ENCODE data around the gene FFAR4. TPM values are rescaled to one million over a fixed set of nuclear protein-coding genes. Genes with fewer than 3 reads are reported as not detected.
A peak's percentile ranks its signal among the peaks of the same experiment; 100 is the strongest.

Gene FFAR4
- polyA plus RNA-seq, 3 donors, result 0.97 to 1.2 (median 1.1) TPM

DNA sequence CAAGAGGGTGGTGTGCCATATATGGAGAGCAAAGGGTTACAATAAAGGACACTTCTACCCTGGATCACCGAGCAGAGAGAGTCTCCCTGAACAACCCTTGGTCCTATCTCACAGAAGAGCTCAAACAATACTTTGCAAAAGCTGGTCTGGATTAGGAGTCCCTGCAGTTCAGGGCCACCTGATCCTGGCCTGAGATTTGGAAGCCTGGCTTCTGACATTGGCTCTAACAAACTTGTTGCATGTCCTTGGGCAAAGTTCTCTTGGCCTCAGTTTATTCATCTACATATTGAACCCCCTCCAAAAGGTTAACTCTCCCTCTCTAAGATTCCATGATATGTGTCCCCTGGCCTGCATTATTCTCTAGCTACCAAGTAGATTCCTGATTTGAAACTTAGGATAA is 32.9 kb downstream of the FFAR4 start:
- peak overlapping the region in 1 of 2 donors; percentile 4 for H3K4me3 Mint-ChIP-seq

DNA sequence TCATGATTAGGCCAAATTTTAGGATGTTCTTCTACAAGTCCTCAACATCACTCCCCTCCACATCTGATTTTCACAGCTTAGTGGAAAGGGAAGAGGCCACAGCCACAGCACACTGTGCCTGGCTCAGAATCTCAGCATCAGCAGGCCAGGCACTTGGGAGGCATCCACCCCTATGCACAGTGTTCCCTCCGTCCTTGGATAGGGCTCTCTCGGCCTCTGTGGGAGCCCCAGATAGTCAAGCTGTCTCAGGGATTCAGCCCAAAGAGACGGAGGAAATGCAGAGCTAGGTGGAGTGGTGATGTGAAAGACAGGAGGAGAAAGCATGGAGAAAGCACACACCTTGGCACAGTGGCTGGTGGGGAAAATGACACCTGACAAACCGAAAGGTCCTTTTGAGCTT is 33.3 kb downstream of the FFAR4 start:
- WGBS (ENCODE audit: insufficient coverage), result 100% methylated on average over 3 of the region's 4 CpGs
- peaks cover 7 to 19% of the 10 kb centered on the region in 2 donors for H3K4me1 ChIP-seq (ENCODE audit: control insufficient read depth in 1 of 2, insufficient read depth in 2 of 2, low read length in 2 of 2)
- H3K9ac ChIP-seq (ENCODE audit: insufficient read depth, low read length, poor library complexity, severe bottlenecking), result no peak overlapping the region
- H3K9me3 Mint-ChIP-seq, result peaks cover 0 to 6% (median 0%) of the 10 kb centered on the region in 7 donors
- peaks cover 0 to 5% of the 10 kb centered on the region in 2 donors for H3K36me3 Mint-ChIP-seq
- no peaks in the 10 kb centered on the region for H3K79me2 ChIP-seq (ENCODE audit: insufficient read depth, low read length)
- H4K20me1 ChIP-seq (ENCODE audit: insufficient read depth, low read length), result no peaks in the 10 kb centered on the region
- H3K9me3 ChIP-seq (replicated peaks in 1 of 2; ENCODE audit: control insufficient read depth in 1 of 2, insufficient read depth in 1 of 2, low read length in 2 of 2), result peaks cover 0 to 10% of the 10 kb centered on the region in 2 donors
- TF ChIP-seq, protein P1, sequence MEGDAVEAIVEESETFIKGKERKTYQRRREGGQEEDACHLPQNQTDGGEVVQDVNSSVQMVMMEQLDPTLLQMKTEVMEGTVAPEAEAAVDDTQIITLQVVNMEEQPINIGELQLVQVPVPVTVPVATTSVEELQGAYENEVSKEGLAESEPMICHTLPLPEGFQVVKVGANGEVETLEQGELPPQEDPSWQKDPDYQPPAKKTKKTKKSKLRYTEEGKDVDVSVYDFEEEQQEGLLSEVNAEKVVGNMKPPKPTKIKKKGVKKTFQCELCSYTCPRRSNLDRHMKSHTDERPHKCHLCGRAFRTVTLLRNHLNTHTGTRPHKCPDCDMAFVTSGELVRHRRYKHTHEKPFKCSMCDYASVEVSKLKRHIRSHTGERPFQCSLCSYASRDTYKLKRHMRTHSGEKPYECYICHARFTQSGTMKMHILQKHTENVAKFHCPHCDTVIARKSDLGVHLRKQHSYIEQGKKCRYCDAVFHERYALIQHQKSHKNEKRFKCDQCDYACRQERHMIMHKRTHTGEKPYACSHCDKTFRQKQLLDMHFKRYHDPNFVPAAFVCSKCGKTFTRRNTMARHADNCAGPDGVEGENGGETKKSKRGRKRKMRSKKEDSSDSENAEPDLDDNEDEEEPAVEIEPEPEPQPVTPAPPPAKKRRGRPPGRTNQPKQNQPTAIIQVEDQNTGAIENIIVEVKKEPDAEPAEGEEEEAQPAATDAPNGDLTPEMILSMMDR (IDR thresholded peaks at IDR 0.05), result no peak
- peak overlapping the region in 1 of 2 donors; percentile 84 for H3K4me3 Mint-ChIP-seq
- peaks cover 30 to 53% of the 10 kb centered on the region in 2 donors for H3K27me3 ChIP-seq (ENCODE audit: control insufficient read depth in 2 of 2, insufficient read depth in 2 of 2, low read length in 2 of 2)
- DNase-seq, result no peak
- H3K27me3 Mint-ChIP-seq (ENCODE audit: low read depth in 3 of 3), result peaks cover 48 to 56% (median 48%) of the 10 kb centered on the region in 3 donors
- intact Hi-C loops (cut with micrococcal nuclease), result no loop called here
- no peak overlapping the region for H2AFZ ChIP-seq (ENCODE audit: insufficient read depth, low read depth, low read length, poor library complexity, severe bottlenecking)
- no peak overlapping the region for H3K27ac Mint-ChIP-seq
- H3K27ac ChIP-seq (ENCODE audit: low read depth in 1 of 2, low read length in 2 of 2), result no peak overlapping the region
- H3K4me3 ChIP-seq (replicated peaks in 1 of 3; ENCODE audit: low read depth in 2 of 3, low read length in 3 of 3), result no peak overlapping the region
- H3K4me1 Mint-ChIP-seq, result peaks cover 10% of the 10 kb centered on the region
- H3K4me2 ChIP-seq (replicated peaks; ENCODE audit: extremely low read depth, low read length, poor library complexity, severe bottlenecking), result no peak overlapping the region
- no peaks in the 10 kb centered on the region for H3K36me3 ChIP-seq (replicated peaks in 1 of 2; ENCODE audit: control insufficient read depth in 1 of 2, insufficient read depth in 2 of 2, low read length in 2 of 2)

More for the DNA sequence above, 32.9 kb downstream of the FFAR4 start:
- peaks cover 0 to 6% (median 0%) of the 10 kb centered on the region in 7 donors for H3K9me3 Mint-ChIP-seq
- Histone ChIP-seq H3K36me3 (replicated peaks in 1 of 2; ENCODE audit: control insufficient read depth in 1 of 2, insufficient read depth in 2 of 2, low read length in 2 of 2) (no peaks in the 10 kb centered on the region), H3K4me2 (replicated peaks; ENCODE audit: extremely low read depth, low read length, poor library complexity, severe bottlenecking) (no peak overlapping the region), H3K9ac (ENCODE audit: insufficient read depth, low read length, poor library complexity, severe bottlenecking) (no peak overlapping the region), H4K20me1 (ENCODE audit: insufficient read depth, low read length) (no peaks in the 10 kb centered on the region), H3K9me3 (replicated peaks in 1 of 2; ENCODE audit: control insufficient read depth in 1 of 2, insufficient read depth in 1 of 2, low read length in 2 of 2) (peaks cover 0 to 10% of the 10 kb centered on the region in 2 donors), H3K4me1 (ENCODE audit: control insufficient read depth in 1 of 2, insufficient read depth in 2 of 2, low read length in 2 of 2) (peaks cover 7 to 19% of the 10 kb centered on the region in 2 donors), H3K27ac (ENCODE audit: low read depth in 1 of 2, low read length in 2 of 2) (no peak overlapping the region), H3K27me3 (ENCODE audit: control insufficient read depth in 2 of 2, insufficient read depth in 2 of 2, low read length in 2 of 2) (peaks cover 26 to 48% of the 10 kb centered on the region in 2 donors), H2AFZ (ENCODE audit: insufficient read depth, low read depth, low read length, poor library complexity, severe bottlenecking) (no peak overlapping the region), H3K79me2 (ENCODE audit: insufficient read depth, low read length) (no peaks in the 10 kb centered on the region), H3K4me3 (replicated peaks in 1 of 3; ENCODE audit: low read depth in 2 of 3, low read length in 3 of 3) (no peak overlapping the region)
- H3K27ac Mint-ChIP-seq, result no peak overlapping the region
- 86% methylated on average over 1 of the region's 1 CpG for WGBS (ENCODE audit: insufficient coverage)
- DNase-seq, result no peak
- H3K27me3 Mint-ChIP-seq (ENCODE audit: low read depth in 3 of 3), result peaks cover 45 to 51% (median 46%) of the 10 kb centered on the region in 3 donors
- peaks cover 0 to 5% of the 10 kb centered on the region in 2 donors for H3K36me3 Mint-ChIP-seq
- peaks cover 10% of the 10 kb centered on the region for H3K4me1 Mint-ChIP-seq
- TF ChIP-seq, protein P1 (IDR thresholded peaks at IDR 0.05), result no peak
- intact Hi-C loops (cut with micrococcal nuclease), result no loop called here

All from CD14-positive monocyte (primary cell).